K562 (cell line): ENCODE results near the gene CPZ. TPM values are rescaled to one million over a fixed set of nuclear protein-coding genes. Genes with fewer than 3 reads are reported as not detected.

Source experiments
- ATAC-seq: fragments of 200-7000 bp; cut with Tn5 transposase; 3 replicates; pipeline ENCODE4 v1.9.1; 2020; ENCODE audit warnings: moderate library complexity
- BruUV-seq: library from RNA; stranded (reverse); fragments of 400-500 nt; replicated peaks from 2 replicates; lab custom pipeline; 2021; lab: Mats Ljungman, UMichigan
- CTCF ChIA-PET: fragments of 300-600 bp; formaldehyde crosslinking; extraction: SDS; loops from one replicate; lab custom pipeline; 2021; ENCODE audit warnings: low intra/inter-chr PET ratio; lab: Yijun Ruan, JAX
- POLR2A ChIA-PET: fragments of 300-600, 350-650 bp; sonication (Branson Sonifier 250); formaldehyde crosslinking; extraction: SDS; loops from one replicate; lab custom pipeline; 2021; ENCODE audit warnings: antibody characterized with exemption, inconsistent platforms; lab: Yijun Ruan, JAX
- DNase-seq, 4 experiments: peaks; one replicate each; pipeline versions ENCODE4 v3.0.0 to v3.0.0-alpha.2; 2011 to 2018; ENCODE audit warnings: low spot score in 3 of 4, mixed read lengths in 3 of 4; ENCODE audit errors: extremely low read depth in 1 of 4
- FAIRE-seq: peaks from 2 replicates; lab custom pipeline; 2011; peaks lifted over from hg19 to GRCh38; lab: Jason Lieb, UNC
- H2AFZ ChIP-seq: 2 replicates; pipeline ENCODE4 v1.6.0; 2011; ENCODE audit warnings: low read depth, low read length, control low read depth, inconsistent platforms
- H3K27ac ChIP-seq: fragments of 200-600 bp; 3 replicates; pipeline ENCODE4 v1.8.0; 2011; ENCODE audit warnings: low read depth, mild to moderate bottlenecking, control low read depth, inconsistent platforms, low read length, moderate library complexity, mixed read lengths; ENCODE audit errors: extremely low read depth
- H3K27me3 ChIP-seq, 2 experiments: fragments of 300-600 bp in 1 of 2; 2 replicates in 1 of 2; 3 replicates in 1 of 2; pipeline versions ENCODE4 v1.6.0 to v1.8.0; 2011; ENCODE audit warnings: inconsistent platforms in 2 of 2, low read length in 2 of 2, mild to moderate bottlenecking in 1 of 2, mixed read lengths in 1 of 2, moderate library complexity in 1 of 2; ENCODE audit not compliant: control insufficient read depth in 2 of 2, insufficient read depth in 2 of 2
- H3K36me3 ChIP-seq: fragments of 300-600 bp; 3 replicates; pipeline ENCODE4 v1.8.0; 2011; ENCODE audit warnings: mild to moderate bottlenecking, low read length, inconsistent platforms; ENCODE audit not compliant: control insufficient read depth, insufficient read depth
- H3K4me1 ChIP-seq, 2 experiments: fragments of 200-600 bp in 1 of 2; replicated peaks in 1 of 2; 2 replicates in 1 of 2; 3 replicates in 1 of 2; pipeline versions ENCODE4 v1.5.1 to v1.8.0; 2011; ENCODE audit warnings: inconsistent platforms in 2 of 2, low read length in 2 of 2, mild to moderate bottlenecking in 1 of 2, mixed read lengths in 1 of 2, moderate library complexity in 1 of 2; ENCODE audit not compliant: control insufficient read depth in 2 of 2, insufficient read depth in 2 of 2
- H3K4me2 ChIP-seq: 2 replicates; pipeline ENCODE4 v1.6.1; 2011; ENCODE audit warnings: low read length, control low read depth, inconsistent platforms, mixed read lengths; ENCODE audit not compliant: insufficient read depth
- H3K4me3 ChIP-seq: fragments of 200-600 bp; sonication (generic), shearing (Covaris generic); 2 replicates; pipeline ENCODE4 v1.5.1; 2016; ENCODE audit warnings: control low read depth, inconsistent platforms
- H3K79me2 ChIP-seq: fragments of 200-600 bp; 3 replicates; pipeline ENCODE4 v1.8.0; 2011; ENCODE audit warnings: low read length, inconsistent platforms; ENCODE audit not compliant: control insufficient read depth, insufficient read depth
- H3K9ac ChIP-seq, 2 experiments: 2 replicates each; pipeline versions ENCODE4 v1.6.0 to v1.6.1; 2011; ENCODE audit warnings: low read depth in 2 of 2, low read length in 2 of 2, control low read depth in 1 of 2, inconsistent platforms in 1 of 2, mild to moderate bottlenecking in 1 of 2, mixed read lengths in 1 of 2; ENCODE audit not compliant: insufficient read depth in 1 of 2
- H3K9me1 ChIP-seq: one replicate; pipeline ENCODE4 v1.6.0; 2011; ENCODE audit warnings: inconsistent platforms, mild to moderate bottlenecking, low read length, moderate library complexity; ENCODE audit not compliant: control insufficient read depth, insufficient read depth
- H3K9me3 ChIP-seq: replicated peaks from 2 replicates; pipeline ENCODE4 v1.5.1; 2011; ENCODE audit warnings: low read depth, low read length, inconsistent platforms; ENCODE audit not compliant: control insufficient read depth, insufficient read depth
- H4K20me1 ChIP-seq: replicated peaks from 2 replicates; pipeline ENCODE4 v1.6.1; 2011; ENCODE audit warnings: low read length, inconsistent platforms, mixed read lengths; ENCODE audit not compliant: control insufficient read depth, insufficient read depth
- ARID1B ChIP-seq: fragments of 450-650 bp; IDR thresholded peaks from 2 replicates; pipeline ENCODE4 v1.6.1; 2016; ENCODE audit warnings: antibody characterized with exemption, mild to moderate bottlenecking, inconsistent platforms
- HNRNPK ChIP-seq: fragments of 200-400 bp; formaldehyde crosslinking; IDR thresholded peaks from one replicate; pipeline ENCODE4 v1.6.1; 2018; ENCODE audit warnings: mild to moderate bottlenecking, low read depth, low read length; ENCODE audit not compliant: poor library complexity, severe bottlenecking
- RBM14 ChIP-seq: fragments of 200-400 bp; formaldehyde crosslinking; IDR thresholded peaks from 2 replicates; pipeline ENCODE4 v1.6.1; 2018; ENCODE audit warnings: low read depth, mild to moderate bottlenecking, low read length, moderate library complexity, borderline replicate concordance; ENCODE audit not compliant: insufficient read depth
- SAP30 ChIP-seq: fragments of 200-600 bp; sonication (generic); IDR thresholded peaks from 2 replicates; pipeline ENCODE4 v1.6.1; 2012; ENCODE audit warnings: borderline replicate concordance, low read depth, mild to moderate bottlenecking, moderate library complexity, low read length, control low read depth, inconsistent platforms; ENCODE audit not compliant: insufficient read depth, poor library complexity, severe bottlenecking
- SMAD4 ChIP-seq: fragments of 250-450 bp; sonication (Bioruptor Pico); conservative IDR thresholded peaks from 2 replicates; pipeline ENCODE4 v1.8.0; 2021; ENCODE audit warnings: inconsistent platforms, mild to moderate bottlenecking, moderate library complexity
- SMARCA5 ChIP-seq: fragments of 450-650 bp; IDR thresholded peaks from 2 replicates; pipeline ENCODE4 v1.6.1; 2016
- ZNF274 ChIP-seq: IDR thresholded peaks from 2 replicates; pipeline ENCODE4 v1.6.1; 2011; ENCODE audit warnings: low read depth, mild to moderate bottlenecking, low read length, moderate library complexity, borderline replicate concordance
- ZNF3 ChIP-seq: fragments of 250-450 bp; sonication (Bioruptor Pico); IDR thresholded peaks from 2 replicates; pipeline ENCODE4 v1.5.0; 2021; ENCODE audit warnings: mild to moderate bottlenecking, moderate library complexity
- ZNF316 ChIP-seq: fragments of 450-650 bp; IDR thresholded peaks from 2 replicates; pipeline ENCODE4 v1.6.1; 2016
- WGBS: fragments of 100-300 bp; shearing (Covaris generic); methylation state at CpG from one replicate; pipeline ENCODE4 v1.1.6; 2016; ENCODE audit warnings: low coverage, mixed read lengths; ENCODE audit not compliant: insufficient coverage; ENCODE audit errors: missing lambda C conversion rate; 5-methylcytosine and 5-hydroxymethylcytosine counted together
- in situ Hi-C: fragments of 300-500 bp; cut with MboI; formaldehyde crosslinking; loops from 4 replicates; pipeline ENCODE4 v1.15.0; 2018; ENCODE audit warnings: inconsistent platforms, mixed read lengths
- intact Hi-C: fragments of 100-400 bp; cut with micrococcal nuclease; formaldehyde crosslinking; loops from 2 replicates; pipeline ENCODE4 v1.14.2; 2022
- polyA plus RNA-seq, 8 experiments: library from polyadenylated mRNA; depleted of rRNA in 4 of 8; stranded (reverse) in 5 of 8; unstranded in 3 of 8; fragments of >200 nt; fragmentation: Nextera tagmentation in 2 of 8; fragmentation: Illumina TruSeq in 1 of 8; extraction: Ambion mirVana in 2 of 8; extraction: Trizol in 1 of 8; gene quantifications; 2 replicates each; pipeline versions ENCODE4 v1.2.1 to v1.2.3, GENCODE V29; 2011 to 2014; ENCODE audit warnings: inconsistent platforms in 1 of 8, missing spikeins in 1 of 8
- total RNA-seq, 7 experiments: library from RNA; depleted of rRNA in 6 of 7; stranded (reverse); fragments of >200 nt in 6 of 7; fragmentation: Illumina TruSeq in 2 of 7; extraction: Trizol in 2 of 7; gene quantifications; 2 replicates each; pipeline versions ENCODE4 v1.2.1 to v1.2.3, GENCODE V29; 2011 to 2021; ENCODE audit warnings: low replicate concordance in 1 of 7
- TF ChIP-seq, protein P1 (sequence below): IDR thresholded peaks from 2 replicates; pipeline ENCODE4 v1.6.1; 2011; ENCODE audit not compliant: insufficient read length; ENCODE audit errors: extremely low read depth
- TF ChIP-seq, protein P2 (sequence below): fragments of 450-650 bp; formaldehyde crosslinking; IDR thresholded peaks from 2 replicates; pipeline ENCODE4 v1.4.0; 2020; ENCODE audit warnings: mild to moderate bottlenecking, moderate library complexity

CPZ gene
- total and polyA plus RNA-seq, 9 of the 15 experiments (the other 6 are each of a cell fraction or from before 2014, with no cell fraction given): 0.06 to 2.2 (median 1.2) TPM; not detected in 1

DNA sequence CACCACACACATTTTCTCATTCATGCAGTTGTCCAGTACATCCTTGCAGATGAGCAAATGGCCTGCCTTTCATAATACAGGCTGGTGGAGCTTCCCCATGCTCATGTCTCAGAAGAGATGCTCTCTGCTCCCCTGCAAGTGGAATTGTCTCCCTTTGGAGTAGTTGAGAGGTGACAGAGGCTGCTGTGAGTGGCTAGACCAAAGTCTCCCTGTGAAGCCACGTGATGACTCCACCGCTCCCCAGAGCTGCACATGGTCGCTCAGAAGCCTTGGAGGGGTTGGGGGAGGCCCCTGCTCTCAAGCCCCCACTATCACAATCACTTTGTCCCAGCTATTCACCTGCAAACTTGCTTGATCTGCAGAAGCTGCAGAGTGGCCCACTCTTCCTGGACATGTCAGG lies 13.8 kb upstream of the CPZ start:
- Histone ChIP-seq H3K4me3 (no peak overlapping the region), H3K79me2 (no peaks in the 10 kb centered on the region), H3K36me3 (no peaks in the 10 kb centered on the region), H3K9ac (no peak overlapping the region), H3K27ac (no peak overlapping the region), H3K9me1 (no peaks in the 10 kb centered on the region), H3K4me1 (peaks cover 0 to 12% of the 10 kb centered on the region in 2 experiments; a peak in 2 of 5 replicates), H3K4me2 (no peak overlapping the region), H3K27me3 (peaks cover 3 to 41% of the 10 kb centered on the region in 2 experiments; a peak in 3 of 5 replicates), H3K9me3 (no peaks in the 10 kb centered on the region), H2AFZ (no peak overlapping the region), H4K20me1 (no peaks in the 10 kb centered on the region; the same call in 1 of the 2 replicates)
- no TSS peak for BruUV-seq
- no peak for FAIRE-seq
- no peak for DNase-seq
- no peak for ATAC-seq
- TF ChIP-seq SMAD4 (CRISPR knock-in tag) (no peak), SMARCA5 (no peak), HNRNPK (no peak), RBM14 (no peak), ZNF316 (no peak), ZNF274 (no peak), ARID1B (no peak), ZNF3 (CRISPR knock-in tag) (no peak), SAP30 (no peak)
- TF ChIP-seq, protein P1, sequence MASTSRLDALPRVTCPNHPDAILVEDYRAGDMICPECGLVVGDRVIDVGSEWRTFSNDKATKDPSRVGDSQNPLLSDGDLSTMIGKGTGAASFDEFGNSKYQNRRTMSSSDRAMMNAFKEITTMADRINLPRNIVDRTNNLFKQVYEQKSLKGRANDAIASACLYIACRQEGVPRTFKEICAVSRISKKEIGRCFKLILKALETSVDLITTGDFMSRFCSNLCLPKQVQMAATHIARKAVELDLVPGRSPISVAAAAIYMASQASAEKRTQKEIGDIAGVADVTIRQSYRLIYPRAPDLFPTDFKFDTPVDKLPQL: no peak
- TF ChIP-seq, protein P2, sequence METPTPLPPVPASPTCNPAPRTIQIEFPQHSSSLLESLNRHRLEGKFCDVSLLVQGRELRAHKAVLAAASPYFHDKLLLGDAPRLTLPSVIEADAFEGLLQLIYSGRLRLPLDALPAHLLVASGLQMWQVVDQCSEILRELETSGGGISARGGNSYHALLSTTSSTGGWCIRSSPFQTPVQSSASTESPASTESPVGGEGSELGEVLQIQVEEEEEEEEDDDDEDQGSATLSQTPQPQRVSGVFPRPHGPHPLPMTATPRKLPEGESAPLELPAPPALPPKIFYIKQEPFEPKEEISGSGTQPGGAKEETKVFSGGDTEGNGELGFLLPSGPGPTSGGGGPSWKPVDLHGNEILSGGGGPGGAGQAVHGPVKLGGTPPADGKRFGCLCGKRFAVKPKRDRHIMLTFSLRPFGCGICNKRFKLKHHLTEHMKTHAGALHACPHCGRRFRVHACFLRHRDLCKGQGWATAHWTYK (CRISPR knock-in tag): no peak
- intact Hi-C loops: no loop called here
- 0% methylated on average over 3 of the region's 3 CpGs for WGBS
- in situ Hi-C loops: no loop called here
- CTCF ChIA-PET: no interaction called here
- POLR2A ChIA-PET: interaction anchor here (0.8 kb wide), 1 partner anchor 11 kb away, joined by 4 read pairs; no protein-coding TSS in a partner anchor
